ENCODE data around the gene MPPED1.

DNA sequence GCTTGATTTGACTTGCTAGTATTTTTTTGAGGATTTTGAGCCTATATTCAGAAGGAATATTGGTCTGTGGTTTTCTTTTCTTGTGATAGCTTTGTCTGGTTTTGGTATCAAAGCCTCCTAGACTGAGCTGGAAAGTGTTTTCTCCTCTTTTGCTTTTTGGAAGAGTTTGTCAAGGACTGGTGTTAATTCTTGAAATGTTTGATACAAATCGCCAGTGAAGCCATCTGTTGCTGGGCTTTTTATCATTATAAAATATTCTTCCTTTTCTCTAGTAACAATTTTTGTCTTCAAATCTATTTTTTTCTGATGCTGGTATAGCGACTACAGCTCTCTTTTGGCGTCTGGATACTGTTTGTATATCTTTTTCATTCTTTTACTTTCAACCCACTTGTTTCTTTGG is 45.2 kb downstream of the MPPED1 start:
- TF ChIP-seq, protein P1, sequence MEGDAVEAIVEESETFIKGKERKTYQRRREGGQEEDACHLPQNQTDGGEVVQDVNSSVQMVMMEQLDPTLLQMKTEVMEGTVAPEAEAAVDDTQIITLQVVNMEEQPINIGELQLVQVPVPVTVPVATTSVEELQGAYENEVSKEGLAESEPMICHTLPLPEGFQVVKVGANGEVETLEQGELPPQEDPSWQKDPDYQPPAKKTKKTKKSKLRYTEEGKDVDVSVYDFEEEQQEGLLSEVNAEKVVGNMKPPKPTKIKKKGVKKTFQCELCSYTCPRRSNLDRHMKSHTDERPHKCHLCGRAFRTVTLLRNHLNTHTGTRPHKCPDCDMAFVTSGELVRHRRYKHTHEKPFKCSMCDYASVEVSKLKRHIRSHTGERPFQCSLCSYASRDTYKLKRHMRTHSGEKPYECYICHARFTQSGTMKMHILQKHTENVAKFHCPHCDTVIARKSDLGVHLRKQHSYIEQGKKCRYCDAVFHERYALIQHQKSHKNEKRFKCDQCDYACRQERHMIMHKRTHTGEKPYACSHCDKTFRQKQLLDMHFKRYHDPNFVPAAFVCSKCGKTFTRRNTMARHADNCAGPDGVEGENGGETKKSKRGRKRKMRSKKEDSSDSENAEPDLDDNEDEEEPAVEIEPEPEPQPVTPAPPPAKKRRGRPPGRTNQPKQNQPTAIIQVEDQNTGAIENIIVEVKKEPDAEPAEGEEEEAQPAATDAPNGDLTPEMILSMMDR (IDR thresholded peaks at IDR 0.05; ENCODE audit: borderline replicate concordance, extremely low read depth, low read length, poor library complexity, severe bottlenecking) = no peak
- no peak for TF ChIP-seq EZH2 (IDR thresholded peaks at IDR 0.05; ENCODE audit: borderline replicate concordance, low read depth, low read length, severe bottlenecking)
